Measurements from ENCODE around the gene SORL1.

SORL1 gene

DNA sequence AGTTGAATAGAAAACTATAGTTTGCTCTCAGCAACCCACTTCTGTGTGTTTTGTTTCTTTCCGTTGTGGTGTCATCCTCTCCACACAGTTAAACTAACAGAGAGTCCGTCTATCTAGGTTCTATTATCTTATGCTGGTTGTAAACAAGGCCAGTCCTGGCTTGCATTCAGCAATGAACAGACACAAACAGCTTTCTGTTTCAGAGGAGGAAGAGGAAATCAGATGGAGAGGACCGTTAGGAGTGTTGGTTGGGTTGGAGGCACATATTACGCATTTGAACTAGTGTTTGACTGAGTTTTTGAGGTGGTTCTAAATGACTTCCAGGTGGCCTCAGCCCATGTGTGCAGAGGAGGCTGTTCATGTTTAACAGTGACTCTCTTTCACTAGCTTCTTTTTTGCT lies 130.2 kb downstream of the SORL1 start:
- H3K27me3 ChIP-seq = no peaks in the 10 kb centered on the region
- H3K36me3 ChIP-seq = peaks cover 11 to 65% (median 31%) of the 10 kb centered on the region in 3 donors
- no peaks in the 10 kb centered on the region for H3K9me3 ChIP-seq
- intact Hi-C loops (cut with DNase I; ENCODE audit: low total_unique reads) = no loop called here
- DNase-seq = no peak
- H3K4me3 ChIP-seq = no peak overlapping the region
- H3K4me1 ChIP-seq = no peaks in the 10 kb centered on the region
- H3K27ac ChIP-seq = no peak overlapping the region
- TF ChIP-seq, protein P1, sequence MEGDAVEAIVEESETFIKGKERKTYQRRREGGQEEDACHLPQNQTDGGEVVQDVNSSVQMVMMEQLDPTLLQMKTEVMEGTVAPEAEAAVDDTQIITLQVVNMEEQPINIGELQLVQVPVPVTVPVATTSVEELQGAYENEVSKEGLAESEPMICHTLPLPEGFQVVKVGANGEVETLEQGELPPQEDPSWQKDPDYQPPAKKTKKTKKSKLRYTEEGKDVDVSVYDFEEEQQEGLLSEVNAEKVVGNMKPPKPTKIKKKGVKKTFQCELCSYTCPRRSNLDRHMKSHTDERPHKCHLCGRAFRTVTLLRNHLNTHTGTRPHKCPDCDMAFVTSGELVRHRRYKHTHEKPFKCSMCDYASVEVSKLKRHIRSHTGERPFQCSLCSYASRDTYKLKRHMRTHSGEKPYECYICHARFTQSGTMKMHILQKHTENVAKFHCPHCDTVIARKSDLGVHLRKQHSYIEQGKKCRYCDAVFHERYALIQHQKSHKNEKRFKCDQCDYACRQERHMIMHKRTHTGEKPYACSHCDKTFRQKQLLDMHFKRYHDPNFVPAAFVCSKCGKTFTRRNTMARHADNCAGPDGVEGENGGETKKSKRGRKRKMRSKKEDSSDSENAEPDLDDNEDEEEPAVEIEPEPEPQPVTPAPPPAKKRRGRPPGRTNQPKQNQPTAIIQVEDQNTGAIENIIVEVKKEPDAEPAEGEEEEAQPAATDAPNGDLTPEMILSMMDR (IDR thresholded peaks at IDR 0.05) = no peak

DNA sequence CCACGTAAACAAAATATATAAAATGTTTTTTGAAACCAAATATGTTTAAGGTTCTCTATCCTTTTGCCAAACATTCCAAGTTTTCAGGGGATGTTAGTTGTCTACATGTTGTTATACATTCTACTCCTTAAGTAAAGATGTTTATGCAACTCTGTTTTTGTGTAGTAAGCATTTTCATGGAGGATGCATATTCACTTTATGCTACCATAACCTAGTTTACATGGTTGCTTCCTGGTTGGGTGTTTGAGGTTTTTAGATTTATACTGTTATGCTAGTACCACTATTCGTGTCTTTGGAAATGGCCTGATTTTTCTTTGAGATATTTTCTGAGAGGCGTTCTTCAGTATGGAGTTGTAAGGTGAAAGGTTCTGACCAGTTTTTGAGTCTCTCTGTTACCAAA lies 131.7 kb downstream of the SORL1 start:
- no peak for DNase-seq
- H3K4me3 ChIP-seq = no peak overlapping the region
- H3K36me3 ChIP-seq = peaks cover 9 to 64% (median 21%) of the 10 kb centered on the region in 3 donors
- TF ChIP-seq, protein P1 (IDR thresholded peaks at IDR 0.05) = no peak
- H3K27me3 ChIP-seq = no peaks in the 10 kb centered on the region
- no peaks in the 10 kb centered on the region for H3K4me1 ChIP-seq
- H3K27ac ChIP-seq = no peak overlapping the region
- intact Hi-C loops (cut with DNase I; ENCODE audit: low total_unique reads) = no loop called here
- H3K9me3 ChIP-seq = no peaks in the 10 kb centered on the region

DNA sequence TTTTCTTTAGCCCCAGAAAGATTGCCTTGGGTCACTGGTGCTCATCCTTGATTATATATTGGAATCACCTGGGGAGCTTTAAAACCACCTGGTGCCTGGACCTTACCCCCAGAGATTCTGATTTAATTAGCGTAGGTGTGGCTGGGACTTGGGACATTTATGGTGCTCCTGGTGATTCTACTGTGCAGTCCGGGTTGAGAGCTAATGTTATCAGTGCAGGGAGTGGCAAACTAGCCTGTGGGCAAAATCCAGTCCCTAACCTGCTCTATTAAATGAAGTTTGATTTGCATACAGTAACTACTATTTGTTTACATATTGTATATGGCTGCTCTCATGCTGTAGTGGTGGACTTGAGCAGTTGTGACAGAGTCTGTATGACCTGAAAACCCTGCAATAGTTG lies 134.6 kb downstream of the SORL1 start:
- Histone ChIP-seq H3K4me3 (no peak overlapping the region), H3K36me3 (peaks cover 4 to 67% (median 9%) of the 10 kb centered on the region in 3 donors), H3K4me1 (no peaks in the 10 kb centered on the region), H3K9me3 (no peaks in the 10 kb centered on the region), H3K27me3 (no peaks in the 10 kb centered on the region), H3K27ac (no peak overlapping the region)
- TF ChIP-seq, protein P1 (IDR thresholded peaks at IDR 0.05) = no peak
- no peak for DNase-seq
- intact Hi-C loops (cut with DNase I; ENCODE audit: low total_unique reads) = no loop called here

DNA sequence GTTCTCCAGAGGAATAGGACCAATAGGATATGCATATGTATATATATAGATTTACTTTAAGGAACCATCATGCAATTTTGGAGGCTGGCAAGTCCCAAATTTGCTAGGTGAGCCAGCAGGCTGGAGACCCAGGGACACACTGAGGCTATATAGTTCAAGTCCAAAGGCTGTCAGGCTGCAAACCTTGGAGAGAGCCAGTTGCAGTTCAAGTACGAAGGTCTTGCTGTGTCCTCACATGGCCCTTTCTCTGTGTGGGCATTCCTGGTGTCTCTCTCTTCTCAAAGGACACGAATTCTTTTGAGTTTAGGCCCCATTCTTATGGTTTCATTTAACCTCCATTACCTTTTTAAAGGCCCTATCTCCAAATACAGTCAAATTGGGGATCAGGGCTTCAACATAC lies 135.1 kb downstream of the SORL1 start:
- no peak for DNase-seq
- TF ChIP-seq, protein P1 (IDR thresholded peaks at IDR 0.05) = no peak
- no peaks in the 10 kb centered on the region for H3K4me1 ChIP-seq
- no peaks in the 10 kb centered on the region for H3K27me3 ChIP-seq
- H3K4me3 ChIP-seq = no peak overlapping the region
- peaks cover 4 to 71% (median 9%) of the 10 kb centered on the region in 3 donors for H3K36me3 ChIP-seq
- no peaks in the 10 kb centered on the region for H3K9me3 ChIP-seq
- H3K27ac ChIP-seq = no peak overlapping the region
- intact Hi-C loops (cut with DNase I; ENCODE audit: low total_unique reads) = no loop called here

DNA sequence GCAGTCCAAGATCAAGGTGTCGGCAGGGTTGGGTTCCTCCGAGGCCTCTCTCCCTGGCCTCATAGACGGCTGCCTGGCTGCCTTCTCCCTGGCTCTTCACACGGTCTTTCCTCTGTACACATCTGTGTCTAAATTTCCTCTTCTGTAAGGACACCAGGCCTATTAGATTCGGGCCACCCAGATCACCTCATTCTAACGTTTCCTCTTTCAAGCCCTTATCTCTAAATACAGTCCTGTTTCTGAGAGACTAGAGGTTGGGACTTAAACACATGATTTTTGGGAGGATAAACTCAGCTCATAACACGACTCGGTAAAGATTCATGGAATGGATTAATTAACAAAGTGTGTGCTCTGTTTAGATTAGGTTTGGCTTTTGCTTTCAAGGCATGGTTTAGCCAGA lies 136.6 kb downstream of the SORL1 start:
- DNase-seq = no peak
- H3K4me1 ChIP-seq = no peaks in the 10 kb centered on the region
- TF ChIP-seq, protein P1 (IDR thresholded peaks at IDR 0.05) = no peak
- H3K9me3 ChIP-seq = no peaks in the 10 kb centered on the region
- no peaks in the 10 kb centered on the region for H3K27me3 ChIP-seq
- no peak overlapping the region for H3K4me3 ChIP-seq
- H3K36me3 ChIP-seq = peaks cover 0 to 71% (median 4%) of the 10 kb centered on the region in 3 donors
- intact Hi-C loops (cut with DNase I; ENCODE audit: low total_unique reads) = no loop called here
- H3K27ac ChIP-seq = no peak overlapping the region
